ENCODE data around the gene NEU3. TPM values are rescaled to one million over a fixed set of nuclear protein-coding genes. Genes with fewer than 3 reads are reported as not detected.
"Not testable (repeated sequence)": the region's sequence is repeated elsewhere in the genome, so short reads cannot be mapped to it uniquely, and the experiment has no call there.

NEU3 gene
- total and polyA plus RNA-seq, 3 experiments from 2014 or later: 2.1 to 12.7 (median 12.7) TPM

GRCh38 chr11:75040167-75040770 lies 51.5 kb downstream of the NEU3 start:
- H3K27ac Mint-ChIP-seq: no peak overlapping the region
- Histone ChIP-seq H3K27ac (ENCODE audit: low read depth, low read length) (no peak overlapping the region), H3K4me1 (ENCODE audit: insufficient read depth, low read length) (no peaks in the 10 kb centered on the region), H3K4me3 (ENCODE audit: low read length) (no peak overlapping the region), H3K9me3 (ENCODE audit: low read length) (no peaks in the 10 kb centered on the region), H3K36me3 (ENCODE audit: insufficient read depth, low read length) (no peaks in the 10 kb centered on the region), H3K27me3 (ENCODE audit: insufficient read depth, low read length, poor library complexity, severe bottlenecking) (no peaks in the 10 kb centered on the region)
- peaks cover 0 to 7% (median 4%) of the 10 kb centered on the region in 3 donors for H3K4me1 Mint-ChIP-seq
- ChIA-PET CTCF (no interaction called here), POLR2A (no interaction called here)
- no peak overlapping the region for H3K4me3 Mint-ChIP-seq
- no peak for DNase-seq
- H3K27me3 Mint-ChIP-seq: peaks cover 0 to 5% of the 10 kb centered on the region in 2 donors
- H3K9me3 Mint-ChIP-seq: peaks cover 0 to 7% (median 4%) of the 10 kb centered on the region in 5 donors
- peaks cover 0 to 22% (median 0%) of the 10 kb centered on the region in 3 donors for H3K36me3 Mint-ChIP-seq

- Histone ChIP-seq H3K4me3 (ENCODE audit: low read length) (no peak overlapping the region), H3K36me3 (ENCODE audit: insufficient read depth, low read length) (no peaks in the 10 kb centered on the region), H3K27ac (ENCODE audit: low read depth, low read length) (no peak overlapping the region), H3K4me1 (ENCODE audit: insufficient read depth, low read length) (no peaks in the 10 kb centered on the region), H3K9me3 (ENCODE audit: low read length) (no peaks in the 10 kb centered on the region), H3K27me3 (ENCODE audit: insufficient read depth, low read length, poor library complexity, severe bottlenecking) (no peaks in the 10 kb centered on the region)
- Mint-ChIP-seq H3K9me3 (peaks cover 0 to 7% (median 4%) of the 10 kb centered on the region in 5 donors), H3K4me1 (no peaks in the 10 kb centered on the region), H3K4me3 (no peak overlapping the region), H3K36me3 (peaks cover 0 to 22% (median 0%) of the 10 kb centered on the region in 3 donors), H3K27ac (no peak overlapping the region), H3K27me3 (peaks cover 0 to 5% of the 10 kb centered on the region in 2 donors)
- no peak for DNase-seq
- CTCF ChIA-PET: no interaction called here
- POLR2A ChIA-PET: interaction anchor here (0.6 kb wide), 1 partner anchor 16 kb away, joined by 3 read pairs; no protein-coding TSS in a partner anchor
These were observed 52.5 kb downstream of the NEU3 start for GRCh38 chr11:75041263-75041662.

GRCh38 chr11:75041821-75042220 lies 53.1 kb downstream of the NEU3 start:
- H3K4me1 Mint-ChIP-seq; H3K36me3 ChIP-seq (ENCODE audit: insufficient read depth, low read length); H3K27me3 Mint-ChIP-seq; H3K4me3 Mint-ChIP-seq; H3K27ac Mint-ChIP-seq; H3K4me3 ChIP-seq (ENCODE audit: low read length); CTCF ChIA-PET; H3K27ac ChIP-seq (ENCODE audit: low read depth, low read length); DNase-seq; H3K27me3 ChIP-seq (ENCODE audit: insufficient read depth, low read length, poor library complexity, severe bottlenecking); H3K4me1 ChIP-seq (ENCODE audit: insufficient read depth, low read length); H3K9me3 Mint-ChIP-seq; H3K9me3 ChIP-seq (ENCODE audit: low read length): not testable (repeated sequence)
- POLR2A ChIA-PET: interaction anchor here (0.6 kb wide), 1 partner anchor 15 kb away, joined by 3 read pairs; no protein-coding TSS in a partner anchor
- H3K36me3 Mint-ChIP-seq: peaks cover 0 to 22% (median 0%) of the 10 kb centered on the region in 3 donors

GRCh38 chr11:75044381-75045170 lies 55.8 kb downstream of the NEU3 start:
- peaks cover 0 to 18% (median 0%) of the 10 kb centered on the region in 3 donors for H3K36me3 Mint-ChIP-seq
- H3K4me3 ChIP-seq (ENCODE audit: low read length); POLR2A ChIA-PET; CTCF ChIA-PET; H3K9me3 ChIP-seq (ENCODE audit: low read length); H3K4me1 ChIP-seq (ENCODE audit: insufficient read depth, low read length); H3K27me3 Mint-ChIP-seq; DNase-seq; H3K4me1 Mint-ChIP-seq; H3K27ac Mint-ChIP-seq; H3K36me3 ChIP-seq (ENCODE audit: insufficient read depth, low read length); H3K4me3 Mint-ChIP-seq; H3K27ac ChIP-seq (ENCODE audit: low read depth, low read length); H3K27me3 ChIP-seq (ENCODE audit: insufficient read depth, low read length, poor library complexity, severe bottlenecking); H3K9me3 Mint-ChIP-seq: not testable (repeated sequence)

GRCh38 chr11:75046668-75047067 lies 57.9 kb downstream of the NEU3 start:
- H3K4me1 ChIP-seq (ENCODE audit: insufficient read depth, low read length); H3K27me3 Mint-ChIP-seq; DNase-seq; H3K27me3 ChIP-seq (ENCODE audit: insufficient read depth, low read length, poor library complexity, severe bottlenecking); H3K4me1 Mint-ChIP-seq; H3K36me3 Mint-ChIP-seq; H3K36me3 ChIP-seq (ENCODE audit: insufficient read depth, low read length); POLR2A ChIA-PET; CTCF ChIA-PET; H3K4me3 Mint-ChIP-seq; H3K4me3 ChIP-seq (ENCODE audit: low read length); H3K27ac ChIP-seq (ENCODE audit: low read depth, low read length); H3K9me3 ChIP-seq (ENCODE audit: low read length); H3K9me3 Mint-ChIP-seq; H3K27ac Mint-ChIP-seq: not testable (repeated sequence)

GRCh38 chr11:75047191-75047590 lies 58.5 kb downstream of the NEU3 start:
- H3K4me1 Mint-ChIP-seq: no peaks in the 10 kb centered on the region
- CTCF ChIA-PET: no interaction called here

GRCh38 chr11:75049501-75050266 lies 61.0 kb downstream of the NEU3 start:
- H3K4me3 ChIP-seq (ENCODE audit: low read length); H3K4me1 ChIP-seq (ENCODE audit: insufficient read depth, low read length); POLR2A ChIA-PET; H3K4me1 Mint-ChIP-seq; H3K27me3 ChIP-seq (ENCODE audit: insufficient read depth, low read length, poor library complexity, severe bottlenecking); H3K9me3 ChIP-seq (ENCODE audit: low read length); CTCF ChIA-PET; H3K4me3 Mint-ChIP-seq; H3K36me3 ChIP-seq (ENCODE audit: insufficient read depth, low read length); H3K27ac ChIP-seq (ENCODE audit: low read depth, low read length); DNase-seq; H3K27ac Mint-ChIP-seq: not testable (repeated sequence)
- Mint-ChIP-seq H3K36me3 (peaks cover 0 to 15% (median 0%) of the 10 kb centered on the region in 3 donors), H3K27me3 (peaks cover 11 to 18% of the 10 kb centered on the region in 2 donors), H3K9me3 (peaks cover 6 to 16% (median 10%) of the 10 kb centered on the region in 5 donors)

More at GRCh38 chr11:75047191-75047590, 58.5 kb downstream of the NEU3 start:
- no peak for DNase-seq
- no peak overlapping the region for H3K4me3 ChIP-seq (ENCODE audit: low read length)
- no peaks in the 10 kb centered on the region for H3K27me3 ChIP-seq (ENCODE audit: insufficient read depth, low read length, poor library complexity, severe bottlenecking)
- no peaks in the 10 kb centered on the region for H3K9me3 ChIP-seq (ENCODE audit: low read length)
- POLR2A ChIA-PET: no interaction called here
- Mint-ChIP-seq H3K36me3 (no peaks in the 10 kb centered on the region), H3K27ac (no peak overlapping the region), H3K4me3 (no peak overlapping the region), H3K27me3 (peaks cover 0 to under 1% of the 10 kb centered on the region in 2 donors), H3K9me3 (no peaks in the 10 kb centered on the region)
- H3K36me3 ChIP-seq (ENCODE audit: insufficient read depth, low read length): no peaks in the 10 kb centered on the region
- H3K4me1 ChIP-seq (ENCODE audit: insufficient read depth, low read length): no peaks in the 10 kb centered on the region
- H3K27ac ChIP-seq (ENCODE audit: low read depth, low read length): no peak overlapping the region

- Mint-ChIP-seq H3K27ac (no peak overlapping the region), H3K27me3 (peaks cover 11 to 18% of the 10 kb centered on the region in 2 donors), H3K4me1 (no peaks in the 10 kb centered on the region), H3K9me3 (peaks cover 6 to 16% (median 10%) of the 10 kb centered on the region in 5 donors), H3K36me3 (peaks cover 0 to 15% (median 0%) of the 10 kb centered on the region in 3 donors), H3K4me3 (no peak overlapping the region)
- Histone ChIP-seq H3K27me3 (ENCODE audit: insufficient read depth, low read length, poor library complexity, severe bottlenecking) (no peaks in the 10 kb centered on the region), H3K36me3 (ENCODE audit: insufficient read depth, low read length) (no peaks in the 10 kb centered on the region), H3K4me1 (ENCODE audit: insufficient read depth, low read length) (no peaks in the 10 kb centered on the region), H3K27ac (ENCODE audit: low read depth, low read length) (no peak overlapping the region), H3K4me3 (ENCODE audit: low read length) (no peak overlapping the region), H3K9me3 (ENCODE audit: low read length) (no peaks in the 10 kb centered on the region)
- ChIA-PET CTCF (no interaction called here), POLR2A (no interaction called here)
- DNase-seq: no peak
These were observed 61.8 kb downstream of the NEU3 start for GRCh38 chr11:75050516-75050915.

Data from CD8-positive, alpha-beta memory T cell (primary cell).